Activated naive CD8-positive, alpha-beta T cell treated with anti-CD3 and anti-CD28 coated beads, Interleukin-2, amount 10 ng/mL, durations not matched to agents 7 days and 5 days (primary cell): ENCODE data around the gene SMAD6. TPM values are rescaled to one million over a fixed set of nuclear protein-coding genes. Genes with fewer than 3 reads are reported as not detected.

Experiments used
- ATAC-seq: fragments of 150-1000 bp; cut with Tn5 transposase; one replicate; pipeline ENCODE4 v1.10.0; 2021; ENCODE audit warnings: low read depth, moderate library complexity
- POLR2A ChIA-PET: fragments of 350-600 bp; sonication (Branson Sonifier 250); formaldehyde crosslinking; loops from one replicate; lab custom pipeline; 2021; ENCODE audit warnings: antibody characterized with exemption; lab: Charles Lee
- DNase-seq: peaks from one replicate; pipeline ENCODE4 v3.0.0; 2021
- H3K27ac Mint-ChIP-seq: one replicate; pipeline ENCODE4 v1.8.0; 2022; ENCODE audit warnings: mild to moderate bottlenecking, mixed read lengths
- H3K27me3 Mint-ChIP-seq: one replicate; pipeline ENCODE4 v1.8.0; 2022; ENCODE audit warnings: mild to moderate bottlenecking, moderate library complexity, mixed read lengths
- H3K36me3 Mint-ChIP-seq: one replicate; pipeline ENCODE4 v1.8.0; 2021; ENCODE audit warnings: mild to moderate bottlenecking, mixed read lengths
- H3K4me1 Mint-ChIP-seq: one replicate; pipeline ENCODE4 v1.8.0; 2021; ENCODE audit warnings: mixed read lengths
- H3K4me3 Mint-ChIP-seq: one replicate; pipeline ENCODE4 v1.8.0; 2022; ENCODE audit warnings: mild to moderate bottlenecking, moderate library complexity, mixed read lengths
- H3K9me3 Mint-ChIP-seq: one replicate; pipeline ENCODE4 v1.8.0; 2021; ENCODE audit warnings: mixed read lengths
- total RNA-seq, 2 experiments: library from RNA; stranded (reverse); gene quantifications; one replicate each; pipeline ENCODE4 v1.2.3, GENCODE V29; 2021

Gene SMAD6
- under 1 TPM; 0.91 to 0.94 TPM for total RNA-seq

GRCh38 chr15:66702035-66702786 is at the start of gene SMAD6:
Gene SMAD6, plus strand, starts transcription at chr15:66702236. Its CDS starts 1,023 bp downstream, at chr15:66703259.
- Mint-ChIP-seq H3K4me3 (peak within 1 kb of the TSS; percentile 98), H3K4me1 (peaks cover 16% of the 10 kb centered on the region), H3K27me3 (peaks cover 23% of the 10 kb centered on the region), H3K36me3 (peaks cover 2% of the 10 kb centered on the region), H3K27ac (peak within 1 kb of the TSS; percentile 88), H3K9me3 (no peaks in the 10 kb centered on the region)
- DNase-seq (peak; percentile 80), ATAC-seq (peak; percentile 42)
- POLR2A ChIA-PET, result interaction anchor here (1.1 to 3.7 kb wide), 8 partner anchors 9 to 175 kb away, joined by 3 to 42 read pairs (median 4); no protein-coding TSS in a partner anchor

GRCh38 chr15:66652806-66653205 is 49.2 kb upstream of the SMAD6 start:
- Mint-ChIP-seq H3K9me3 (no peaks in the 10 kb centered on the region), H3K27ac (no peak overlapping the region), H3K27me3 (peaks cover 3% of the 10 kb centered on the region), H3K4me1 (peaks cover 10% of the 10 kb centered on the region), H3K36me3 (no peaks in the 10 kb centered on the region), H3K4me3 (no peak overlapping the region)
- no peak for ATAC-seq
- no peak for DNase-seq
- POLR2A ChIA-PET, result no interaction called here

- Mint-ChIP-seq H3K27ac (no peak overlapping the region), H3K36me3 (no peaks in the 10 kb centered on the region), H3K9me3 (no peaks in the 10 kb centered on the region), H3K27me3 (peaks cover 3% of the 10 kb centered on the region), H3K4me1 (peaks cover 10% of the 10 kb centered on the region), H3K4me3 (no peak overlapping the region)
- DNase-seq (no peak), ATAC-seq (no peak)
- POLR2A ChIA-PET, result no interaction called here
Observed at GRCh38 chr15:66653398-66653797, 48.6 kb upstream of the SMAD6 start.

- POLR2A ChIA-PET, result interaction anchor here (1.5 kb wide), 1 partner anchor 15 kb away, joined by 4 read pairs; no protein-coding TSS in a partner anchor
- H3K27me3 Mint-ChIP-seq, result peaks cover 3% of the 10 kb centered on the region
- no peak overlapping the region for H3K4me3 Mint-ChIP-seq
- H3K27ac Mint-ChIP-seq, result no peak overlapping the region
- ATAC-seq (no peak), DNase-seq (no peak)
- no peaks in the 10 kb centered on the region for H3K36me3 Mint-ChIP-seq
- no peaks in the 10 kb centered on the region for H3K9me3 Mint-ChIP-seq
- peaks cover 11% of the 10 kb centered on the region for H3K4me1 Mint-ChIP-seq
Observed at GRCh38 chr15:66653852-66654251, 48.2 kb upstream of the SMAD6 start.

GRCh38 chr15:66654361-66654738 is 47.7 kb upstream of the SMAD6 start:
- POLR2A ChIA-PET, result interaction anchor here (0.7 to 1.5 kb wide), 2 partner anchors 16 to 185 kb away, joined by 3 to 4 read pairs; no protein-coding TSS in a partner anchor
- no peaks in the 10 kb centered on the region for H3K36me3 Mint-ChIP-seq
- no peak for DNase-seq
- peaks cover 12% of the 10 kb centered on the region for H3K4me1 Mint-ChIP-seq
- no peak overlapping the region for H3K4me3 Mint-ChIP-seq
- H3K27ac Mint-ChIP-seq, result no peak overlapping the region
- peaks cover 3% of the 10 kb centered on the region for H3K27me3 Mint-ChIP-seq
- H3K9me3 Mint-ChIP-seq, result no peaks in the 10 kb centered on the region
- no peak for ATAC-seq

GRCh38 chr15:66654739-66655375 is 47.2 kb upstream of the SMAD6 start:
- peaks cover 12% of the 10 kb centered on the region for H3K4me1 Mint-ChIP-seq
- H3K9me3 Mint-ChIP-seq, result no peaks in the 10 kb centered on the region
- peak overlapping the region; percentile 68 for H3K27ac Mint-ChIP-seq
- peak; percentile 71 for DNase-seq
- POLR2A ChIA-PET, result interaction anchor here (0.6 to 1.5 kb wide), 8 partner anchors 8 to 184 kb away, joined by 3 to 12 read pairs (median 5); no protein-coding TSS in a partner anchor
- no peaks in the 10 kb centered on the region for H3K36me3 Mint-ChIP-seq
- H3K4me3 Mint-ChIP-seq, result peak overlapping the region; percentile 68
- peaks cover 3% of the 10 kb centered on the region for H3K27me3 Mint-ChIP-seq
- peak; percentile 73 for ATAC-seq

- POLR2A ChIA-PET, result interaction anchor here (0.6 to 1.5 kb wide), 7 partner anchors 9 to 48 kb away, joined by 3 to 12 read pairs (median 5); no protein-coding TSS in a partner anchor
- peak overlapping the region; percentile 68 for H3K27ac Mint-ChIP-seq
Observed at GRCh38 chr15:66655511-66655910, 46.5 kb upstream of the SMAD6 start.

GRCh38 chr15:66655997-66656396 is 46.0 kb upstream of the SMAD6 start:
- Mint-ChIP-seq H3K9me3 (no peaks in the 10 kb centered on the region), H3K27me3 (peaks cover 3% of the 10 kb centered on the region), H3K27ac (peak overlapping the region; percentile 15), H3K4me1 (peaks cover 12% of the 10 kb centered on the region), H3K4me3 (no peak overlapping the region), H3K36me3 (no peaks in the 10 kb centered on the region)
- no peak for DNase-seq
- POLR2A ChIA-PET, result interaction anchor here (1.4 kb wide), 1 partner anchor 47 kb away, joined by 5 read pairs; no protein-coding TSS in a partner anchor
- ATAC-seq, result no peak

More at GRCh38 chr15:66655511-66655910, 46.5 kb upstream of the SMAD6 start:
- no peaks in the 10 kb centered on the region for H3K9me3 Mint-ChIP-seq
- ATAC-seq (no peak), DNase-seq (no peak)
- H3K4me3 Mint-ChIP-seq, result peak overlapping the region; percentile 68
- H3K27me3 Mint-ChIP-seq, result peaks cover 3% of the 10 kb centered on the region
- peaks cover 12% of the 10 kb centered on the region for H3K4me1 Mint-ChIP-seq
- no peaks in the 10 kb centered on the region for H3K36me3 Mint-ChIP-seq

- Mint-ChIP-seq H3K27me3 (peaks cover 3% of the 10 kb centered on the region), H3K4me3 (peak overlapping the region; percentile 9), H3K4me1 (peaks cover 12% of the 10 kb centered on the region), H3K27ac (no peak overlapping the region), H3K9me3 (no peaks in the 10 kb centered on the region), H3K36me3 (no peaks in the 10 kb centered on the region)
- ATAC-seq (no peak), DNase-seq (no peak)
- POLR2A ChIA-PET, result no interaction called here
Observed at GRCh38 chr15:66657185-66658020, 44.6 kb upstream of the SMAD6 start.

GRCh38 chr15:66658044-66658443 is 44.0 kb upstream of the SMAD6 start:
- POLR2A ChIA-PET, result interaction anchor here (1.1 kb wide), 1 partner anchor 16 kb away, joined by 3 read pairs; no protein-coding TSS in a partner anchor
- ATAC-seq (no peak), DNase-seq (no peak)
- no peak overlapping the region for H3K4me3 Mint-ChIP-seq
- no peaks in the 10 kb centered on the region for H3K36me3 Mint-ChIP-seq
- peaks cover 12% of the 10 kb centered on the region for H3K4me1 Mint-ChIP-seq
- H3K9me3 Mint-ChIP-seq, result no peaks in the 10 kb centered on the region
- H3K27ac Mint-ChIP-seq, result no peak overlapping the region
- peaks cover 3% of the 10 kb centered on the region for H3K27me3 Mint-ChIP-seq

GRCh38 chr15:66658855-66659254 is 43.2 kb upstream of the SMAD6 start:
- no peaks in the 10 kb centered on the region for H3K9me3 Mint-ChIP-seq
- no peaks in the 10 kb centered on the region for H3K36me3 Mint-ChIP-seq
- POLR2A ChIA-PET, result interaction anchor here (0.6 to 1.1 kb wide), 2 partner anchors 10 to 15 kb away, joined by 3 read pairs; no protein-coding TSS in a partner anchor
- no peak overlapping the region for H3K4me3 Mint-ChIP-seq
- peaks cover 12% of the 10 kb centered on the region for H3K4me1 Mint-ChIP-seq
- DNase-seq (no peak), ATAC-seq (no peak)
- H3K27ac Mint-ChIP-seq, result peak overlapping the region; percentile 40
- H3K27me3 Mint-ChIP-seq, result peaks cover 3% of the 10 kb centered on the region

- no peak for ATAC-seq
- no peak overlapping the region for H3K27ac Mint-ChIP-seq
- H3K36me3 Mint-ChIP-seq, result no peaks in the 10 kb centered on the region
- H3K4me1 Mint-ChIP-seq, result peaks cover 12% of the 10 kb centered on the region
- no peak for DNase-seq
- H3K4me3 Mint-ChIP-seq, result no peak overlapping the region
- H3K27me3 Mint-ChIP-seq, result peaks cover 3% of the 10 kb centered on the region
- no peaks in the 10 kb centered on the region for H3K9me3 Mint-ChIP-seq
- POLR2A ChIA-PET, result no interaction called here
Observed at GRCh38 chr15:66659384-66659783, 42.7 kb upstream of the SMAD6 start.
